HG02981 (cell line): ENCODE data around the gene YIPF7.

Source experiments
- ATAC-seq: cut with Tn5 transposase; IDR thresholded peaks from one replicate; pipeline ENCODE4 v1.9.1; 2021; ENCODE audit warnings: mild to moderate bottlenecking, moderate library complexity; ENCODE audit not compliant: unreplicated experiment

Gene YIPF7

DNA sequence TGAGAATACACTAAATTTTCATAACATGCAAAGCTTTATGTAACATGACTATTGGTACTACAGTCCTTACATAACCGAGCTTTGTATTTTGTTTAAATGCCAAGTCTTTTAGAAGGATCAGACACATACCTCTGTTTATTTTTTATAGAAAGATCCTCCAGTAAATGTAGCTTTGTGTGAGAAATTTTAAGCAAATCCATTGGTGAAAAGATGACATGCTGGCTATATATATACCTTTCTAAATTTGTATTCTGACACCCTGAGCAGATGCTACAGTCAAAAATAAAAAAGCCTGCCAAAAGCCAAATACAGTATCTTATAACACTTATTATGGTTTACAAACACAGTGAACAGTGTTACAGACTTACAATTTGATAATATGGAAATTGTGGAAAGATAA, at the start of gene YIPF7:
YIPF7 (minus strand) TSS at position 201 of the 400 bp plus-strand sequence. CDS start 1,525 bp downstream, outside the sequence.
- ATAC-seq = no peak

DNA sequence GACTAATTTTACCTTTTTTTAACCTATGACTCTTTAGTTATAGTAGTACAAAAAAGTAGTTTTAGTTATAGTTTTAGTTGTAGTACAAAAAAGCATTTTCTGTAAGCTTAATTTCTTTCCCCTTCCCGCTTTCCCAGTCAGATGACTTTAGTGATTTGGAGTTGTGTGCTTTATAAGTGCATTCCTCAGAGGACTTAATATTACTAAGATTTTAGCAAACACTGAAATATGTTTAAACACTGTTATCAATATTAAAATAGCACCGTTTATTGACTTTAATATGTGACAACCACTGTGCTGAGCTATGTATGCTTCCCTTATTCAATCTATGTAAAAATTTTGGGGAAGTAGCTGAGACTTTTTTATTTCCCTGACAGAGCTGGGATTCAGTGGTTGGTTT, 49.6 kb upstream of the YIPF7 start:
- no peak for ATAC-seq

DNA sequence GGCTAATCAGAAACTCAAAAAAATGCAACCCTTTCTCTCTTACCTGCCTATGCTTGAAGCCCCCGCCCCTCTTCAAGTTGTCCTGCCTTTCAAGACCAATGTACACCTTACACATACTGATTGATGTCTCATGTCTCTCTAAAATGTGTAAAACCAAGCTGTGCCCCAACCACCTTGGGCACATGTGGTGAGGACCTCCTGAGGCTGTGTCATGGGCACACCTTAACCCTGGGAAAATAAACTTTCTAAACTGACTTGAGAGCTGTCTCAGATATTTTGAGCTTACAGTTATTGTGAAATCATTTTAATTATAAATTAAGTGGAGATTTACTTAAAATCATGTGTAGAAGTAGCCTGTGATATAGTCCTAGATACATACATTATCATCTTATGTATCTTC, 49.0 kb upstream of the YIPF7 start:
- ATAC-seq = no peak

DNA sequence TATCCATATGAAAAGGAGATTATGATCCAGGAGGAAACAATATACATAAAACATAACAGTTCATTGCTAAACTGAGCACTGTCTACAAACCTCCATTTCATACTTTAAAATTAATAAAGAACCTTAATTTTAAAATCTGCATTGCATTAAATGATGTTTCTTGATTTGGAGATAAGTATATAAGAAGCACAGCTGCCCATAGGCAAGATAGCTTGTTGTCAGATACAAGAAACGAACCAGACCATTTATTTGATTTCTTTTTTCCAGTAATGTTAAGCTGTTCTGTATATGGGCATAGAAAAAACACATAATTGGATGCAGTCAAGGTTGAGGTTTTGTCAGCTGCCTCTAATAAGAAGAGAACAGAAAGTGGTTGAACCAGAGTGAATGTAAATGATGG, 33.2 kb upstream of the YIPF7 start:
- no peak for ATAC-seq

DNA sequence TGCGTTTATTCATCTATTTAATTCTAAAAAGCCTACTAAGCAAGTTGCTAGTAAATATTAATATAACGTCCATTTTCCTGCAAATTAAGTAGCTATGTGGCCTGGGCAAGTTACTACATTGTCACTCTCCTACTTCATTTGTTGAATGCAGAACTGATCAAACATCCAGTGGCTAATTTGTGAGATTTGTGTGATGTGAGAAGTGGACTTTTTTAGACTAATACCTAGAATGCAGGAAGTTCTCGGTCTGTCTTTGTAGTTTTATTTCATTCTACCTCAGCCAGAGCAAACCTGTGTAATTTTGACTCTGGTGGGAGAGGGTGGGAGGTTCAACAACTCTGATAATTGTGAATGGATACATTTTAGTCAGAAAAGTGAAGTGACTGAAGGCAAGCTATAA, 27.6 kb upstream of the YIPF7 start:
- ATAC-seq = peak; percentile 7

DNA sequence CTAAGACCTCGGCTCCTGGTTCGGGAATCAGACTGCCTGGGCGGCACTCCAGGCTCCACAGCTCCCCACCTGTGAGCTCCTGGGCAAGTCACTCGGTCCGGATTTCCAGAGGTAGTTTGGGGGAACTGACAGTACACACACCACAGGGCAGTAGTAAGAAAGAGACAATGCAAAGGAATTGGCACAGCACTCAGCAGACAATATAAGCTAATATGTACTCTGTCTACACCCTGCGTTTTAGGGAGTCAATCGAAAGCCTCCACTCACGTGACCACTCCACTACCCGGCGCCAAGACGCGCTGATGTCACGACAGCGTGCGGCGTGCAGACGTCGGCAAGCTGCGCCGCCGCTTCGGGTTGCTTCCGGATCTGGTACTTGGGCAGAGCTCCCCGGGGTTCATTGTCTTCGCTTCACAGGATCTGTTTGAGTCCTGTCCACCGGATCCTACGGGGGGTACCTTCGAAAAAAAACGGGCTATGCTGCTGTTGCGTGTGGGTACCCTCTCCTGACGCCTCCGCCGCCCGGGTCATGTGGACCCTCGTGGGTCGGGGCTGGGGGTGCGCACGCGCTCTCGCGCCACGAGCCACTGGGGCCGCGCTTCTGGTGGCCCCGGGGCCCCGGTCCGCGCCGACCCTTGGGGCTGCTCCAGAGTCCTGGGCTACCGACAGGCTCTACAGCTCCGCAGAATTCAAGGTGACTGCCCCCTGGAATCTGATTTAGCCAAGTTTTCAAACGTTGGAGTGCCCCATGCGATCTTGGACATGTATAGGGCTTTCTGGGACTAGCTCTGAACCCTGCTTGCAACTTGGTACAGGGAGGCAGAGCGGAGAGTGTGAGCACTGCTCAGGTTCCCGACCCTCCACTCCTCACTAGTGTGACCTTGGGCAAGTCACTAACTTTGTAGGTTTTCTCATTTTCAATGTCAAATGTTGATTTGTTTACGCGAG, 26.9 kb upstream of the YIPF7 start, which contains the start of gene GUF1:
GUF1 (plus strand) TSS at position 327 of the 948 bp plus-strand sequence; CDS start at position 530, 203 bp downstream.
- peak; percentile 95 for ATAC-seq

DNA sequence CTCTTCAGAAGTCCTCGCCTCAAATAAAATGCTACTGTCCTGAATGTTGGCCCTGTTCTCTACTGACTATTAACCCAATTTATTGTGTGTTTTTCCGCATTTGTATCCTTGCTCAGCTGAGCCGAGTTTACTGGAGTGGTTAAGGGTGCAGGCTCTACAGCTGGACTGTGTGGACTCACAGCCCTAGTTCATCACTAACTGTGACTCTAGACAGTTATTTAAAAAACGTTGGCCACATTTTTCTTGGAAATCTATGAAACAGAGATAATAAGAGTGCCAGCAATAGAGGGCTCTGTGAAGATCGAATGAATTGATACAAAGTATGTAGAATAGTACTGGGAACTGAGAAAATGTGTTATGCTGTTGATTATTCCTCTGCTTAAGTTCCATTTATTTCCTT, 23.9 kb upstream of the YIPF7 start:
- no peak for ATAC-seq

DNA sequence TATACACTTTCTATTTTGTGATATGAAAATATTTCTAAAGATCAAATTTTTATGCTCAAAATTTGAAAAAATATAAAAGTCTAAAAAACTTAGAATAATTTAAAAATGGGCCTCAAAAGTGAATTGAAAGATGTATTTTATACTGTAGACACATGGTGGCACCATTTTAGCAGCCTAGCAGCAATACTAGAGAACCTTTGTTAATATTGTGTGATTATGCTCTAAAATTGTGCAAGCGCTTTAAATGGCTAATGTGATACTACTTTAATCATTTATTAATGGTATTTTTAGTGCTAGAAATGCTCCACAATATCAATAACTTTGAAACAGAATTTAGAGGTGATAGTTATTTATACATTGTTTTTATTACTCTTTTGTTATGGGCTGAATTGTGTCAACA, 23.0 kb upstream of the YIPF7 start:
- ATAC-seq = no peak

DNA sequence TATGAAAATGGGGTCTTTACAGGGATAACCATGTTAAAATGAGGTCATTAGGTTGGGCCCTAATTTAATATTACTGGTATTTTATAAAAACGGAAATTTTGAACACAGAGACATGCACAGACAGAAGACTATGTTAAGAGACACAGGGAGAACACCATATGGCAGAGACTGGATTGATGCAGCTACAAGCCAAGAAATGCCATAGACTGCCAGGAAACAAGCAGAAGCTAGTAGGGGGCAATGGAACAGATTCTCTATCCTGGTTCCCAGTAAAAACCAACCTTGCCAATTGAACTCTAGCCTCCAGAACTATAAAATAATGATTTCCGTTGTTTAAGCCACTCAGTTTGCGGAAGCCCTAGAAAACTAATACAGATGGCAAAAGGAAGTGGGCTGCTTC, 20.2 kb upstream of the YIPF7 start:
- no peak for ATAC-seq

DNA sequence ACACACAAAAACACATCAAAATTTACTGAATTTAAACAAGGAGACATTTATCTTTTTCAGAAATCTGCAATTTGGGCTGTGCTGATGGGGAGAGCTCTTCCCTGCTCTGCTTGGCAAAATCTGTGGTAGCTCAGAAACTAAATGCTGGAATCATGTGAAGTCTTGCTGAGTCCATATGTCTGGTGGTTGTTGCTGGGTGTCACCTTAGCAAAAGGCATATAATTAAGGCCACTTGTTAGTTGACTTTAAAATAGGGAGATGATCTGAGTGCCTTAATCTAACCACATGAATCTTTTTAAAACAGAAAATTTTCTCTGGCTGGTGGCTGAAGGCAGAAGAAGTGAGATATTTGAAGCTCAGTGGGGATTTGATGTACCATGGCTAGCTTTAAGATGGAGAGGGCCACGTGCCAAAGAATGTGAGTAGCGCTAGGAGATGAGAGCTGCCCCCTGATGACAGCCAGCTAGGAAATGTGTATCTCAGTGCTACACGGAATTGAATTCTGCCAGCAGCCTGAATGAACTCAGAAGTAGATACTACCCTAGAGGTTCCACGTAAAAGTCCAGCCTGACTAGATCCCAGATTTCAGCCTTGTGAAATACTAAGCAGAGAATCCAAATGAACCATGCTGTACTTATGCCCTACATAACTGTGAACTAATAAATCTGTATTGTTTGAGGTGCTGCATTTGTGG, 19.2 kb upstream of the YIPF7 start:
- no peak for ATAC-seq

DNA sequence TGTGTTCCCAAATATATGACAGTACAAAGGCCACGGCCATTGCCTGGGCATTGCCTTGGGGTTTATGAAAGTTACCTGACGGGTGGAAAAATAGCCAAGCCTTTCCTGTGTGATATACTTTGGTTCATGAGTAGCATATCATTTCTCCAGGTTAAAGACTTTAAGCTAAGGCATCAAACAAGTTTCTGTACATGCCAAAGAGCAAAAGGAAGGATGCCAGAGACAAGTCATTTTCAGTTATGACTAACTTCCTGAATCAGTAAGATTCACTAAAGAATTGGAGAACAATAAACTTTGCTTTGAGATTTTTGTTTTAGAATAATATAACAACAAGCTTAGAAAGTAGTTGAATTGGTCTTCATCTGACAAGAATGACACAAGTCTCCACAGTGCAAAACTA, 17.1 kb upstream of the YIPF7 start:
- ATAC-seq = no peak

DNA sequence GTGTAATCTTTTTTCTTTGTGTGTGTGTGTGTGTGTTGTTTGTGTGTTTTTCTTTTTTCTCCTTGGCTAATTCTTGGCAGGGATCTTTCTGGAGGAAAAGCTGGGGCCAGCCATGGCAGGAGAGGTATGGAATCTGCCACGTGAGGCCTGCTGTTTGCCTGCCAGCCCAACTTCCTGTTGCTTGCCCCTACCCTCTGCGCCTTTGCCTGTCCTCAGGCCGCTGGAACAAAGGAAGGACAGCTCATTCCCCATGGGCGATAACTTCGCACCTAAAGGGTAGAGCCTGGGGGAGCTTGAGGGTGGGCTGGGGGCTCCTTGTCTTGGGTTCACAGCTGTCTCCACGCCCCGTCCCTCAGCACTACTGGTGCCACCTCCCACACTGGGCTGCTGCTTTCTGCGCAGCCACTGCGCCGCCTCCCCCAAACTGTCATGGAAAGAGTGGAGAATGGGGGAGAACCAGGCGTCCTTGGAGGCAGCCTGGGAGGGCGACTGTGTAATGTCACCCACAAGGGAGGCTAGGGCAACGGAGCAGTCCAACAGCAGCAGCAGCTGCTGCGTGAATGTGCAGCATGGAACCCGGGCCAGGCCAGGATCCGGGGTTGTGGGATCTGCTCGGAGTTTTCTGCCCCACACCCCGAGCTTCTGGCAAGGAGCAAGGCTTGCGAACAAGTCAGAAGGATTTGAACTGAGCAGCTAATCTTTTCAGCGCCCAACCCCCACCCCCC, 12.3 kb upstream of the YIPF7 start:
- no peak for ATAC-seq

DNA sequence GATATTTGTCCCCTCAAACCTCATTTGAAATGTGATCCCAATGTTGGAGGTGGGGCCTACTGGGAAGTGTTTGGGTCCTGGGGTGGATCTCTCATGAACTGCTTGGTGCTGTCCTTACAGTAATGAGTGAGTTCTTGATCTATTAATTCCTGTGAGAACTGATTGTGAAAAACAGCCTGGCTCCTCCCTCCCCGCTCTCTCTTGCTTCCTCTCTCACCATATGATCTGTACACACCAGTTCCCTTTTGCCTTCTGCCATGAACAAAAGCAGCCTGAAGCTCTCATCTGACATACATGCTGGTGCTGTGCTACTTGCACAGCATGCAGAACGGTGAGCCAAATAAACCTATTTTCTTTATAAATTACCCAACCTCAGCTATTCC, 11.2 kb upstream of the YIPF7 start:
- ATAC-seq = peak; percentile 57

DNA sequence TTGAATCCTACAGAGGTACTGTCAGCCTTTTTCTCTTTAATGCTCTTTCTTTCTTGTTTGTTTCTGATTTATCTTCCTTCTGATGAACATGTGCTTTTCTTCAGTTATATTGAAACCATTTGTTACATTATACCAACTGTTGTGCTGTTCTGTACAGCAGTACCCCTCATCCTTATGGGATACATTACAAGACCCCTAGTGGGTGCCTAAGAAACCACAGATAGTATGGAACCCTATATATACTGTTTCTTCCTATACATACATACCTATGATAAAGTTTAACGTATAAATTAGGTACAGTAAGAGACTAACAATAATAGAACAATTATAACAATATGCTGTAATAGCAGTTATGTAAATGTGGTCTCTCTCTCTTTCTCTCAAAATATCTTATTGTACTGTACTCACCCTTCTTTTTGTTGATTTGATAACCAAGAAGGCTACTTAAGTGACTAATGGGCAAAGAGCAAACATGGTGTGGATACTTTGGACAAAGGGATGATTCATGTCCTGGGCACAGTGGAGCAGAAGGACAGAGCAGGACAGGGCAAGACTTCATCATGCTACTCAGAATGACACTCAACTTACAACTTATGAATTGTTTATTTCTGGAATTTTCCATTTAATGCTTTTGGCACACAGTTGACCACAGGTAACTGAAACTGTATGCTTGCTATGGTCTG, 10.7 kb upstream of the YIPF7 start:
- no peak for ATAC-seq

DNA sequence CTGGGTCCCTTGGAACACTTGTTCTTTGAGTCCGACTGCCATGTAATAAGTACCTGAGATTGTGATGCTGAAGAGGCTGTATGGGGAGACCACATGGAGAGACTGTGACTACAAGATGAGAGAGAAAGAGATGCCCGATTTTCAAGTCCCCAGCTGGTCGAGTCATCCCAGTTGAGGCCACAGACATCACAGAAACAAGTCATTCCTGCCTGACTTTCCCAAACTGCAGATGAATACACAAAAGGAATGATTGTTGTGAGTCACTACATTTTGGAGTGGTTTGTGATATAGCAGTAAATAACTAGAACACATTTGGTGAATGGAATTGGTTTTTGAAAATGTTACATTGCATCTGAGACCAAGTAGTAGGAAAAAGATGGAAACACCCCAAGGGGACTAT, 9.0 kb upstream of the YIPF7 start:
- ATAC-seq = no peak

DNA sequence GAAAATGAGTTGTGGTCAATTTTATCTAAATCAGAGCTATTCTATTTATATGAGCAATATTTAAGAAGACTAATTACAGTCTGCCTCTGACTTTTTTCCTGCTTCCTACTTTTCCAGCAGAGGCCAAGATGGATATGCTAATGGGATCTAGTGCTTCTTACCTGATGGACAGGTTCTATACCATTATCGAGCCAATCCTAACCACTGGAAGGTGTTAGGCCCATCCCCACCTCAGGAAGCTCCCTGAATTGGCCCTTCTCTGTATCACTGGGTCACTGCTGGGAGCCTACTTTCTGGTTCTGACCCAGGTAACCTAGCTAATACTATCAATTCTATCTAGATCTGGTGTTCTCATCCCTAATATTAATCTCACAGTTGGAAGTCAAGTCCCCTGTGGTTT, 577 bp upstream of the YIPF7 start:
- no peak for ATAC-seq

DNA sequence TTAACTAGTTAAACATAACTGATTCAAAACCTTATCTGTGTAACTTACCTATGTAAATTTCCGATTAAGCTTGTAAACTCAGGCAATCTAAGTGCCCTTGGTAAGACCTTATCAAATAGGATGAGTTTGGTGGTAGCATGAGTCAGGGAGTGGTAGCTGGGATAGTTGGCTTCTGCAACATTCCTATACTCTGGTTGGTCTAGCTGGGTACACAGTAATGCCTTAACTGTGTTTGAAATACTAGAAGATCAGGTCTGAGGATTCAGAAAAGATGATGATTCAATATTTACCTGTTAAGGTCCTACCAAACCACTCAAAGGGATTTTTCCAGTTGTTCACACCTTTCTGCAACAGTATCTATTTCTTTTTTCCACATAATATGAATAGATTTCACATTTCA, 5.3 kb downstream of the YIPF7 start:
- ATAC-seq = no peak

DNA sequence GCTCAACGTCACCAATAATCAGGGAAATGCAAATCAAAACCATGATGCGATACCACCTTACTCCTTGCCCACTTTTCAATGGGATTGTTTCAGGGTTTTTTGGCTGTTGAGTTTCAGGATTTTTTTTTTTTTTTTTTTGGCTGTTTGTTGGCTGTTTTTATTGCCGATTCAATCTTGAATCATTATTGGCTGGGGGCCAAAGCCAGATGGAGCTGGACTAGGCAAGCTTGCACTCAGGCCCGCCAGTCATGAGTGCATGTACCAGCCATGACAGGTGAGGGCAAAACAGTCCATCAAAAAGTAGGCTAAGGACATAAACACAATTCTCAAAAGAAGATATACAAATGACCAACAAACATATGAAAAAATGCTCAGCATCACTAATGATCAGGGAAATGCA, 13.3 kb downstream of the YIPF7 start:
- ATAC-seq = no peak

DNA sequence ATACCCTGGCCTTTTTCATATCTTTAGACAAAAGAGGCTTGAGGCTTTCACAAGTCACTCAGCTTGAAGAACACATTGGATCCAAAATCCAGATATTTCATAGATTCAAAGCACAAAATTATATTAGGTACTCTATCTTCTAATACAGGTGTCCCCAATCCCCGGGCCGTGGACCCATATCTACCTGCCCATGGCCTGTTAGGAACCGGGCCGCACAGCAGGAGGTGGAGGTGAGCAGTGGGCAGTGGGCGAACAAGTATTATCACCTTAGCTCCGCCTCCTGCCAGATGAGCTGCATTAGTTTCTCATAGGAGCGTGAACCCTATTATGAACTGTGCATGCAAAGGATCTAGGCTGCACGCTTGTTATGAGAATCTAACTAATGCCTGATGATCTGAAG, 18.7 kb downstream of the YIPF7 start:
- ATAC-seq = no peak

DNA sequence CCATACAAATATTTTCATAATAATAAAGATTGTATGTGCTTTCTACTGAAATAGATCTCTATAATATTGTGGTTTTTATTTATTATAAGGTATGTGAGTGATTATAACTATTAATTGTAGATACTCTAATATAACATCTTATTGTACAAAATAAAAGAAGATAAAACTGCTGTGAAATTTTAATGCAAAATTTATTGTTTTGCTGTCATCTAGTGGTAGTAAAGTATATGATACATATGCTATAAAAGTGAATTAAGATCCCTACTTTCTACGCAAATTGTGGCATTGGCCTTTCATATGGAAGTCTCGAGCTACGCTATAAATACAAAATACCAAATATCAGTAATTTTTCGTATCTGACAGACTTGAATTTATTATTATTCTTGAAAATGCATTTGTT, 19.3 kb downstream of the YIPF7 start:
- ATAC-seq = no peak
